Measurements from ENCODE around the gene SH3PXD2A. TPM values are rescaled to one million over a fixed set of nuclear protein-coding genes. Genes with fewer than 3 reads are reported as not detected.

Gene SH3PXD2A
- total and polyA plus RNA-seq, 2 of the 4 experiments (the other 2 are of a cell fraction) = 6.3 to 23.0 TPM

- Histone ChIP-seq H4K91ac (ENCODE audit: insufficient read depth, low read depth, low read length) (peak overlapping the region; percentile 65), H3K9me1 (ENCODE audit: insufficient read depth, low read length) (peaks cover 28% of the 10 kb centered on the region), H3K56ac (ENCODE audit: extremely low read depth, insufficient read depth, low read length) (no peak overlapping the region), H3K9ac (ENCODE audit: low read depth, low read length) (no peak overlapping the region), H3K36me3 (ENCODE audit: control insufficient read depth, insufficient read depth, low read length) (no peaks in the 10 kb centered on the region), H2BK120ac (ENCODE audit: low read depth, low read length) (peak overlapping the region; percentile 80; the same call in 1 of the 2 replicates), H4K20me1 (ENCODE audit: insufficient read depth, low read length) (peaks cover 6% of the 10 kb centered on the region; the same call in 1 of the 2 replicates), H2BK15ac (ENCODE audit: low read depth, low read length) (peak overlapping the region; percentile 67; the same call in 1 of the 3 replicates), H3K9me3 (ENCODE audit: control insufficient read depth, insufficient read depth, low read length) (no peaks in the 10 kb centered on the region), H2BK20ac (ENCODE audit: low read depth, low read length) (peak overlapping the region; percentile 73; the same call in 1 of the 2 replicates), H2BK5ac (ENCODE audit: low read depth, low read length, poor library complexity, severe bottlenecking) (peak overlapping the region; percentile 78), H2AK5ac (ENCODE audit: low read depth, low read length) (peak overlapping the region; percentile 87), H3K23ac (ENCODE audit: low read depth, low read length) (peak overlapping the region; percentile 48; the same call in 1 of the 2 replicates), H3K4me2 (ENCODE audit: low read depth, low read length) (no peak overlapping the region), H3K4me1 (ENCODE audit: control insufficient read depth, insufficient read depth, low read length) (peaks cover 24% of the 10 kb centered on the region), H2AFZ (replicated peaks; ENCODE audit: low read length, poor library complexity) (peak overlapping the region; percentile 69), H3K4me3 (ENCODE audit: insufficient read depth, low read depth, low read length) (no peak overlapping the region), H3K4ac (ENCODE audit: low read depth, low read length) (peak overlapping the region; percentile 78), H4K8ac (ENCODE audit: low read depth in 2 of 2, low read length in 2 of 2) (peak overlapping the region in 1 of 2 experiments; percentile 77; a peak in 1 of 4 replicates), H3K27me3 (ENCODE audit: control insufficient read depth, insufficient read depth, low read length) (no peaks in the 10 kb centered on the region), H3K18ac (ENCODE audit: low read depth, low read length) (0 out of 2 replicates have a peak overlapping the region, but pooled peaks have one; percentile 7), H4K5ac (ENCODE audit: low read depth, low read length) (no peak overlapping the region), H3K27ac (ENCODE audit: insufficient read depth, low read length) (peak overlapping the region; percentile 16; the same call in 1 of the 2 replicates), H3K14ac (replicated peaks; ENCODE audit: low read depth, low read length) (peak overlapping the region; percentile 41), H3K79me1 (ENCODE audit: low read depth in 1 of 2, low read length in 2 of 2) (peaks cover 6 to 35% of the 10 kb centered on the region in 2 experiments; a peak in 2 of 4 replicates), H2AK9ac (replicated peaks; ENCODE audit: low read depth, low read length, poor library complexity) (peak overlapping the region; percentile 66)
- WGBS, 2 experiments (ENCODE audit: extremely low coverage in 2 of 2, insufficient read length in 1 of 2) = 60% methylated on average over 4 of the region's 18 CpGs; no CpG with 5 or more reads in 1 of the 2 experiments
- dilution Hi-C loops (cut with HindIII; ENCODE audit: low sequenced_read_pairs, unreplicated experiment) = no loop called here
- POLR2A ChIA-PET (ENCODE audit: unreplicated experiment) = interaction anchor here (0.6 kb wide), 1 partner anchor 236 kb away, joined by 4 read pairs; no protein-coding TSS in a partner anchor
- in situ Hi-C loops (cut with MboI; ENCODE audit: low sequenced_read_pairs) = no loop called here
- intact Hi-C loops (cut with micrococcal nuclease) = no loop called here
- TF ChIP-seq MAFK (IDR thresholded peaks at IDR 0.05; ENCODE audit: low read depth, low read length) = peak; percentile 98
- TF ChIP-seq RCOR1 (IDR thresholded peaks at IDR 0.05; ENCODE audit: insufficient replicate concordance, low read length) = peak; percentile 99
- no peak for TF ChIP-seq RAD21 (IDR thresholded peaks at IDR 0.05; ENCODE audit: low read length)
- TF ChIP-seq CTCF (conservative IDR thresholded peaks at IDR 0.05; ENCODE audit: low read depth, low read length) = no peak
- TF ChIP-seq NFE2L2 (IDR thresholded peaks at IDR 0.05; ENCODE audit: low read depth, low read length) = peak; percentile 87
- TF ChIP-seq FOS (IDR thresholded peaks at IDR 0.05; ENCODE audit: low read depth, low read length) = 0 out of 2 replicates have a peak, but pooled peaks have one; percentile 3
- ATAC-seq (ENCODE audit: low read depth) = peak; percentile 41; the same call in 1 of the 2 replicates
- peak; percentile 88 for DNase-seq
- CTCF ChIA-PET = interaction anchor here (1.4 kb wide), 1 partner anchor 45 kb away, joined by 3 read pairs; no protein-coding TSS in a partner anchor
- no TSS peak for BruUV-seq (replicated peaks)
Measured at GRCh38 chr10:103757531-103758293, 97.7 kb downstream of the SH3PXD2A start.
